Stimulated activated naive CD4-positive, alpha-beta T cell (primary cell): Measurements from ENCODE around the gene BAIAP2.
"Not testable (repeated sequence)": the region's sequence is repeated elsewhere in the genome, so short reads cannot be mapped to it uniquely, and the experiment has no call there.

Experiments used
- DNase-seq, 6 experiments: peaks; one replicate each; lab custom pipeline; 2025; lab: John Stamatoyannopoulos, UW

BAIAP2 gene

GRCh38 chr17:81002013-81002384 is 33.0 kb upstream of the BAIAP2 start:
- no peak for DNase-seq

DNA sequence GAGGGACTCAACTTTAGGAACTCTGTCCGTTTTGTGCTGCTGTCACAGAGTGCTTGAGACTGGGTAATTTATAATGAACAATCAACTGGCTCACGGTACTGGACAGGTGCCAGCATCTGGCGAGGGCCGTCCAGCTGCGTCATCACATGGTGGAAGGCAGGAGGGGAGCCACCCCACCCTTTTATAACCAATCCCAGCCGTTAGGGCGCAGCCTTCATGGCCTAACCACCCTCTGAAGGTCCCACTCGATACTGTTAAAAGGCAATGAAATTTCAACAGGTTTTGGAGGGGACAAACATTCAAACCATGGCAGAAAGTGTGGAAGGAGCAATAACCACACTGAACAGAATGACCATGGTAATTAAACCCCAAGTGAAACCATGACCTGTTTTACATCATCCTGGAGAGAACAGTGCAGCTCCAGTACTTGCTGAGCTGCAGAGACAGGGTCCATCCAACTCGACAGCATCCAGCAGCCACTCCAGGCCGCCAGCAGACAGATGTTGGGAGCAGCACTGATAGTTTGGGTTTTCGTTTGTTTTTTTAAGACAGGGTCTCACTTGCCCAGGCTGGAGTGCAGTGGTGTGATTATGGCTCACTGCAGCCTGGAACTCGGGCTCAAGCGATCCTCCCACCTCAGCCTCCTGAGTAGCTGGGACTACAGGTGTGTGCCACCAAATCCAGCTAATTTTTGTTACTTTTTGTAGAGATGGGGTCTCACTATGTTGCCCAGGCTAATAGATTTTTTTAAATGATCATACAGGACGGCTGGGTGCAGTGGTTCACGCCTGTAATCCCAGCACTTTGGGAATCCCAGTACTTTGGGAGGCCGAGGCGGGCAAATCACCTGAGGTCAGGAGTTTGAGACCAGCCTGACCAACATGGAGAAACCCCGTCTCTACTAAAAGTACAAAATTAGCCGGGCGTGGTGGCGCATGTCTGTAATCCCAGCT is 32.3 kb upstream of the BAIAP2 start:
- DNase-seq: no peak

DNA sequence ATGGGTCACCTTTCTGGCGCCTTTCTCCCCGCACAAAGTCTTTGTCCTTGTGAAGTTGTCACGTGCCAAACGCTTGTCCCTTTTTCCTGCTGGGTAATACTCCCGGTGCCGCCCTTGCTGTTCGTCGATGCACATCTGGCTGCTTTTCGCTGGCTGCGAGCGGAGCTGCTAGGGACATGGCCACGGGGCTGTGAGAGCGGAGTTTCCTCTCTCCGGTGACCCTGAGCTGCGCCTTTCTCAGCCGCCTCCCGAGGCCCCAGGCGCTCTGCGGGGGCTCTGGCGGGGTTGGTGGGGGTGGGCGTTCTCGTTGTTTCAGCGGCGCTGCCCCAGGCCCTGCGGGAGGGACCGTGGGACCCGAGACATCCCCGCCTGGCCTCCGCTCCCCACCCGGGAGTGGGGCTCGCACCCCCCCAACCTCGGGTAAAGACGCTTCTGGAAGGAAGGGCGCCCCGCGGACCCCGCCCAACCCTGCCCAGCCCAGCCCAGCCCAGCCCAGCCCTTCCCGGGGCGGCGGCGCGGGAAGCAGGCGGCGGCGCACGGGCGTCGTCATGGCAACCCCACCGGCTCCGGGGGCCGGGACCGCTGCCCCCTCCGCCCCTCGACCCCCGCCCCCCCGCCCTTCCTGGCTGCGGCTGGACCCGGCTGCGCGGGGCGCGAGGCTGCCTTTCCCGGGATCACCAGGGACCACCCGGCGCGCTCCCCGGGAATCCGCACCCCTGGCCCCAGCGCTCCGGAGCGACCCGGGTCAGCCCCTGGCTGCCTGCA is 31.1 kb upstream of the BAIAP2 start:
- no peak for DNase-seq

DNA sequence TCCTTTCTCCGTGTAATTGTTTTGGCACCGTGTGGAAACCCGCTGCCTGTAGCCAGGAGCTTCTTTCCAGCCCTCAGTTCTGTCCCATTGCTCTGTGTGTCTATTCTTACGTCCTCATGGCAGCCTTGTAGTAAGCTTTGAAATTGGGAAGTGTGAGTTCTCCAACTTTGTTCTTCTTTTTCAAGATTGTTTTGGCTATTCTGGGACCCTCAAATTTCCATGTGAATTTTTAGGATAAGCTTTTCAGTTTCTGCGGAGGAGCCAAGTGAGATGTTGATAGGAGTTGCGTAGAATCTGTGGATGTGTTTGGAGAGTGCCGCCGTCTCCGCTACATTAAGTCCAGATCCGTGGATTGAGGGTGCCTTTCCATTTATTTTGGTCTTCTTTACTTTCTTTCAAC is 28.1 kb upstream of the BAIAP2 start:
- DNase-seq: no peak

DNA sequence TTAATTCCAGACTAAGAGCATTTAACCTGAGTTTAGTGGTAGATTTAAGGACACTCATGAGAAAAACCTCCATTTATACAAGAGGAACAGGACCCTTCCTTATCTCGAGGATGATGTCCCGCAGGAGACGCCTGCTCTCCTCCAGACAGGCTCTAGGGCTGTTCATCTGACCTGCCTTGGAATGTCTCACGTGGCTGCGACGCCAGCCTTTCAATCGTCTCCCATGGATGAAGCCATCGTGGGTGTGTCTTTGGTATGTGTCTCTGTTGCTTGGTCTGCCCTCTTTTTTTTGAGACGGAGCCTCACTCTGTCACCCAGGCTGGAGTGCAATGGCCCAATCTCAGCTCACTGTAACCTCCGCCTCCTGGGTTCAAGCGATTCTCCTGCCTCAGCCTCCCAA is 26.8 kb upstream of the BAIAP2 start:
- DNase-seq: no peak

- DNase-seq: no peak
Observed at GRCh38 chr17:81009136-81009535, 25.8 kb upstream of the BAIAP2 start.

- DNase-seq: no peak
Observed at GRCh38 chr17:81010935-81011334, 24.0 kb upstream of the BAIAP2 start.

DNA sequence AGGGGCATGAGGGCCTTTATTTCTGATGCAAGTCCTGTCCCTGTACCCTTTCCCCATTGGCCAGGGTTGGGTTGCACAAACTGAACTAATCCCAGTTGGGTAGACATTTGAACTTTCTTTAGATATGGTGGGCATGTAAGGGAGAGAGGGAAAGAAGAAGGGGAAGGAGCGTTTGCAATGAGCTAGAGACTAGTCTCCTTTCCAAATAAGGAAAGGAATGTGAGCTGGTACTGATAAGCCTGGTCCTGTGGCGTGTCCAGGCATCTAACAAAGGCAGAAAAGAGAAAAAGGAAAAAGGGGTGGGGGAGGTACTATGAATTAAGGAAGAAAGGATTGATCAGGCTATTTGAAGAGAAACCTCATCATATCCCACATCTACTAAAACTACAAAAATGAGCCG is 23.0 kb upstream of the BAIAP2 start:
- no peak for DNase-seq

GRCh38 chr17:81012574-81013447 is 22.1 kb upstream of the BAIAP2 start:
- DNase-seq: no peak

- DNase-seq: no peak
Observed at GRCh38 chr17:81013642-81014041, 21.3 kb upstream of the BAIAP2 start.

GRCh38 chr17:81015136-81015535 is 19.8 kb upstream of the BAIAP2 start:
- DNase-seq: no peak

DNA sequence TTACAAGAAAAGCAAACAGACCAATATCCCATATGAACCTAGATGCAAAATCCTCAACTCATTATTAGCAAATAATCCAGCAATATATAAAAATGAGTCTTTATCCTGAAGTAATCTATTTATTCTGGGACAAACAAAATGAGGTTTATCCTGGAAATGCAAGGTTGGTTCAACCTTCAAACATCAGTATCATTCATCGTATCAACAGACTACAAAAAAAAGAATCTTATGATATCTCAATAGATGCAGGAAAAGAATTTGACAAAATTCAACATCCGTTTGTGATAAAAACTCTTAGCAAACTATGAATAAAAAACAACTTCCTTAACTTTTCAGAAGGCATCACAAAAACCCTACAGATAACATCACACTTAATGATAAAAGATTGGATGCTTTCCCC is 18.4 kb upstream of the BAIAP2 start:
- no peak for DNase-seq

DNA sequence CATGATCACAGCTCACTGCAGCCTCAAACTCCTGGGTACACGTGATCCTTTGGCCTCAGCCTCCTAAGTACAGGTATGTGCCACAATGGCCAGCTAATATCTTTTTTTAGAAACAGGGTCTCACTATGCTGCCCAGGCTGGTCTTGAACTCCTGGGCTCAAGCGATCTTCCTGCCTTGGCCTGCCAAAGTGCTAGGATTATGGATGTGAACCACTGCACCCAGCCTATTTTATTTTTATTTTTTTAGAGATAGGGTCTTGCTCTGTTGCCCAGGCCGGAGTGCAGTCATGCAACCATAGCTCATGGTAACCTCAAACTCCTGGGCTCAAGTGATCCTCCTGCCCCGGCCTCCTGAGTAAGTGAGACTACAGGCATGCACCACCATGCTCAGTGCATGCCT is 17.6 kb upstream of the BAIAP2 start:
- not testable (repeated sequence) for DNase-seq

DNA sequence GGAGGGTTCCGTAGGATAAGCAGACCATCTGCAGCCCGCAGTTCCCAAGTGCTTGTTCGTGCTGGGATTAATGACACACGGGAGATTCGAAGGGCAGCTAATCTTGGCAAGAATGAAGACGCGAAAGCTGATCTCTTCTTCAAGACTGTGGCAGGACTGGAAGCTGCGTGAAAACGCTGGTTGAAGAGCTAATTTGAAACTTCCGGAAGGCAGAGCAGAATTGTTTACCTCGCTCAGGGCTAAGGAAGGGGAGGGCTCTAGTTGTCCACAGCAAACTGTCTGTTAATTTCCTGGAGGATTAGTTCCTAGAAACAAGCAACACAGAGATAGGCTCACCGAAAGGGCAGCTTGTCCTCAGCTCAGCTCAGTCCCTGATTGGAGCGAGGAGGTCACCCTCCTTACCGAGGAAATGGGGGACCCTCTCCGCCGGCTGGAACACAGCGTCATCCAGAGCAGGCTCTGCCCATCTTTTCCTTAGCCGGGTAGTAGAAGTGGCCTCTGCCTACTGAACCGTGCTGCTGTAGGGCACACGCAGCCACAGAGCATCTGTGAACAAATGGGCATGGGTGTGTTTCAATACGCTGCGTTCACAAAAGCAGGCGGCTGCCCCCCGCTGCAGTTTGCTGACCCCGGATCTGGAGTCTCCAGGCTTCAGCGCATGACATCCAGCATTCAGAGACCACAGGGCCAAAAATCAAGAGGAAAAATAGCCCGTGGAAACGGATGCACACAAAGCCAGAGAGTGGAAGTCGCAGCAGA is 16.7 kb upstream of the BAIAP2 start:
- peak in 5 of 6 experiments; percentile 16 to 71 (median 48) for DNase-seq

DNA sequence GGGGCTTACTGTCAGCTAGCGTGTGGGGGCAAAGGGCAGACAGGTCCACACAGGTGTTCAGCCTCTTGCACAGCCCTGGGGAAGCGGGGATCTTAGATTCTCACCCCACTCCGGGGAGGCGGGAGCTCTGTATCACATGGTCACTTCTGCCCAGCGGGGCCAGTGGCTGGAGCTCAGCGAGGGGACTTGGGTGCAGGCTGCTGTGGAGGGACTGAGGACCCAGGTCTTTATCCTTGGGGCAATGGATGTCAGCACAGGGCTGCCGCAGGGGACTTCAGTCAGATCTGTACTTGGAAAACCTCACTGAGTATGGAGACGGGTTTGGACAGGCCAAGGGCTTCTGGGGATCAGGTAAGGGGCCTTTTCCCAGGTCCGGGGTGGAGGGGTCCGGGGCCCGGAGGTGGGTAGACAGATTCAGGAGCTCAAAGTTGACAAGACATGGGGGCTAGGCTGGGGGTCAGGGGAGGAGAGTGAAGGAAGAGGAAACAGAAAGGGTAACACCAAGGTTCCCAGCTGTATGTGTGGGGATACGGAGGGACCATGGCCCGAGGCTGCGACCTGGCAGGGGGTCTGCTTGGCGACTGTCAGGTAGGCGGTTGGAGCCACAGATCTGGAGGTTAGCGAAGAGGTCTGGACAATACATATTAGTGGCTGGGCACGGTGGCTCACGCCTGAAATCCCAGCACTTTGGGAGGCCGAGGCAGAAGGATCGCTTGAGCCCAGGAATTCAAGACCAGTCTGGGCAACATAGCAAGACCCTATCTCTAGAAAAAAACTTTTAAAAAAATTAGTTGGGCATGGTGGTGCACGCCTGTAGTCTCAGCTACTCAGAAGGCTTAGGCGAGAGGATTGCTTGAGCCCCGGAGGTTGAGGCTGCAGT is 15.1 kb upstream of the BAIAP2 start:
- DNase-seq: no peak

GRCh38 chr17:81020443-81020766 is 14.5 kb upstream of the BAIAP2 start:
- DNase-seq: no peak

GRCh38 chr17:81020767-81021497 is 14.0 kb upstream of the BAIAP2 start:
- no peak for DNase-seq

GRCh38 chr17:81021531-81022343 is 13.2 kb upstream of the BAIAP2 start:
- no peak for DNase-seq

DNA sequence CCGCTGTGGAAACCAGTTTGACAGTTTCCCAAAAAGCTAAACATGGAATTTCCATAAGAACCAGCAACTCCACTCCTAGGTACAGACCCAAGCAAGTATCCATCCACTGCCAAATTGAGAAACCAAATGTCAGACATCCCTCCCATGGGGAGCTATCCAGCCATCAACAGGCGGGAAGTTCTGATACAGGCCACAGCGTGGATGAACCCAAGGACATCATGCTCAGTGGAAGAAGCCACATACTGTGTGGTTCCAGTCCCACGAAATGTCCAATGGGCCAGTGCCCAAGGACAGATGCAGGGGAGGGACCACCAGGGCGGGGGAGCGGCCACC is 12.6 kb upstream of the BAIAP2 start:
- no peak for DNase-seq
